Spleen (tissue), 11 donors: ENCODE data around the gene GRAMD1C. TPM values are rescaled to one million over a fixed set of nuclear protein-coding genes. Genes with fewer than 3 reads are reported as not detected.
A peak's percentile ranks its signal among the peaks of the same experiment; 100 is the strongest.

Experiments
- DNase-seq: peaks from one replicate; pipeline ENCODE4 v3.0.0-alpha.2; 2020
- H3K27ac ChIP-seq, 8 donors: fragments of 200-600 bp; sonication (generic) in 7 of 8; 1 replicate in 4 of 8; 2 replicates in 4 of 8; pipeline versions ENCODE4 v1.5.0 to v1.8.0; 2016 to 2021; ENCODE audit warnings: inconsistent platforms in 4 of 8, mild to moderate bottlenecking in 4 of 8, moderate library complexity in 1 of 8
- H3K27me3 ChIP-seq, 7 donors: fragments of 200-600 bp; sonication (generic) in 6 of 7; replicated peaks in 1 of 7; 1 replicate in 4 of 7; 2 replicates in 3 of 7; pipeline versions ENCODE4 v1.5.0 to v1.8.0; 2016 to 2021; ENCODE audit warnings: inconsistent platforms in 3 of 7, mild to moderate bottlenecking in 1 of 7
- H3K36me3 ChIP-seq, 6 donors: fragments of 200-600 bp; sonication (generic) in 5 of 6; 1 replicate in 4 of 6; 2 replicates in 2 of 6; pipeline versions ENCODE4 v1.5.0 to v1.8.0; 2016 to 2021; ENCODE audit warnings: inconsistent platforms in 2 of 6
- H3K4me1 ChIP-seq, 6 donors: fragments of 200-600 bp; sonication (generic) in 5 of 6; 1 replicate in 3 of 6; 2 replicates in 3 of 6; pipeline versions ENCODE4 v1.5.0 to v1.8.0; 2016 to 2021; ENCODE audit warnings: inconsistent platforms in 3 of 6
- H3K4me3 ChIP-seq, 8 donors: fragments of 200-600 bp; sonication (generic) in 7 of 8; 1 replicate in 4 of 8; 2 replicates in 4 of 8; pipeline versions ENCODE4 v1.5.0 to v1.8.0; 2016 to 2021; ENCODE audit warnings: inconsistent platforms in 4 of 8, mild to moderate bottlenecking in 4 of 8, moderate library complexity in 2 of 8
- H3K9me3 ChIP-seq, 8 donors: fragments of 200-600 bp; sonication (generic) in 7 of 8; 1 replicate in 4 of 8; 2 replicates in 4 of 8; pipeline versions ENCODE4 v1.5.0 to v1.8.0; 2016 to 2021; ENCODE audit warnings: inconsistent platforms in 4 of 8
- POLR2A ChIP-seq, 3 donors: fragments of 450-650 bp; IDR thresholded peaks; one replicate each; pipeline ENCODE4 v1.5.1; 2017; ENCODE audit warnings: antibody characterized with exemption in 3 of 3, mild to moderate bottlenecking in 1 of 3
- POLR2AphosphoS5 ChIP-seq, 3 donors: sonication (generic); formaldehyde crosslinking; IDR thresholded peaks; one replicate each; pipeline ENCODE4 v1.5.1; 2017; ENCODE audit warnings: antibody characterized with exemption in 3 of 3
- WGBS, 5 donors: extraction: QIAGEN DNeasy Blood & Tissue Kit in 3 of 5; methylation state at CpG; one replicate each; pipeline versions ENCODE4 v1.1.5 to v1.1.7; 2013 to 2018; 5-methylcytosine and 5-hydroxymethylcytosine counted together
- intact Hi-C: fragments of 100-400 bp; cut with DNase I; formaldehyde crosslinking; loops from one replicate; pipeline ENCODE4 v1.15.0; 2023; ENCODE audit warnings: low total_unique reads
- polyA plus RNA-seq, 3 donors: library from polyadenylated mRNA; stranded (reverse); fragments of 200-250 nt; gene quantifications; one replicate each; pipeline ENCODE4 v1.2.1, GENCODE V29; 2013
- total RNA-seq, 7 donors: library from RNA; depleted of rRNA in 3 of 7; stranded (reverse); fragments of >200 nt in 3 of 7; fragmentation: NEBNext Ultra II Directional in 4 of 7; extraction: Animal tissue kit (Norgen Biotek cat#: 25700) in 4 of 7; gene quantifications; one replicate each; pipeline versions ENCODE4 v1.1.0 to v1.2.1, GENCODE V29; 2016 to 2021
- TF ChIP-seq, protein P1 (sequence below), 11 experiments: fragments of 200-600 bp in 7 of 11; fragments of 450-650 bp in 4 of 11; sonication (generic) in 4 of 11; IDR thresholded peaks in 8 of 11; conservative IDR thresholded peaks in 3 of 11; 1 replicate in 7 of 11; 2 replicates in 4 of 11; pipeline versions ENCODE4 v1.4.0 to v1.8.0; 2016 to 2021; ENCODE audit warnings: antibody characterized with exemption in 11 of 11, inconsistent platforms in 4 of 11, mild to moderate bottlenecking in 1 of 11
- donor health status: healthy with polysubstance abuse.
- donor health status: DM: no; HTN: no; CAD: no; lungs with moderate emphysema.
- donor health status: DM: no; HTN: no; CAD: no.
- donor health status: Bipolar disorder and iron deficiency.
- donor health status: healthy.
- donor health status: DM: no; HTN: no; CAD: no.
- donor health status: DM: yes; HTN: yes; CAD: no.

GRAMD1C gene
- total and polyA plus RNA-seq, 10 donors, result 2.6 to 14.2 (median 4.4) TPM

- H3K36me3 ChIP-seq, result no peaks in the 10 kb centered on the region
- no peaks in the 10 kb centered on the region for H3K9me3 ChIP-seq
- intact Hi-C loops, result no loop called here
- no peak overlapping the region for H3K4me3 ChIP-seq
- 90 to 97% (median 95%) methylated on average over 4 of the region's 4 CpGs for WGBS, 5 donors
- no peak for TF ChIP-seq POLR2AphosphoS5 (IDR thresholded peaks at IDR 0.05)
- TF ChIP-seq, protein P1, sequence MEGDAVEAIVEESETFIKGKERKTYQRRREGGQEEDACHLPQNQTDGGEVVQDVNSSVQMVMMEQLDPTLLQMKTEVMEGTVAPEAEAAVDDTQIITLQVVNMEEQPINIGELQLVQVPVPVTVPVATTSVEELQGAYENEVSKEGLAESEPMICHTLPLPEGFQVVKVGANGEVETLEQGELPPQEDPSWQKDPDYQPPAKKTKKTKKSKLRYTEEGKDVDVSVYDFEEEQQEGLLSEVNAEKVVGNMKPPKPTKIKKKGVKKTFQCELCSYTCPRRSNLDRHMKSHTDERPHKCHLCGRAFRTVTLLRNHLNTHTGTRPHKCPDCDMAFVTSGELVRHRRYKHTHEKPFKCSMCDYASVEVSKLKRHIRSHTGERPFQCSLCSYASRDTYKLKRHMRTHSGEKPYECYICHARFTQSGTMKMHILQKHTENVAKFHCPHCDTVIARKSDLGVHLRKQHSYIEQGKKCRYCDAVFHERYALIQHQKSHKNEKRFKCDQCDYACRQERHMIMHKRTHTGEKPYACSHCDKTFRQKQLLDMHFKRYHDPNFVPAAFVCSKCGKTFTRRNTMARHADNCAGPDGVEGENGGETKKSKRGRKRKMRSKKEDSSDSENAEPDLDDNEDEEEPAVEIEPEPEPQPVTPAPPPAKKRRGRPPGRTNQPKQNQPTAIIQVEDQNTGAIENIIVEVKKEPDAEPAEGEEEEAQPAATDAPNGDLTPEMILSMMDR (IDR thresholded peaks at IDR 0.05 in 8 of 11, conservative IDR thresholded peaks at IDR 0.05 in 3 of 11), result no peak
- no peak for TF ChIP-seq POLR2A (IDR thresholded peaks at IDR 0.05)
- H3K4me1 ChIP-seq, result peaks cover 0 to 10% (median 5%) of the 10 kb centered on the region in 6 donors
- H3K27me3 ChIP-seq, result no peaks in the 10 kb centered on the region
- no peak for DNase-seq
- no peak overlapping the region for H3K27ac ChIP-seq
Measured at GRCh38 chr3:113894927-113895326, 56.3 kb downstream of the GRAMD1C start.

GRCh38 chr3:113895964-113896363 lies 57.4 kb downstream of the GRAMD1C start:
- WGBS, 5 donors, result 95 to 98% (median 96%) methylated on average over 3 of the region's 3 CpGs
- H3K27me3 ChIP-seq, result no peaks in the 10 kb centered on the region
- H3K9me3 ChIP-seq, result no peaks in the 10 kb centered on the region

GRCh38 chr3:113896930-113897329 lies 58.3 kb downstream of the GRAMD1C start:
- Histone ChIP-seq H3K27me3 (no peaks in the 10 kb centered on the region), H3K9me3 (no peaks in the 10 kb centered on the region), H3K27ac (no peak overlapping the region), H3K4me1 (peaks cover 0 to 10% (median 5%) of the 10 kb centered on the region in 6 donors), H3K4me3 (peak overlapping the region in 2 of 8 donors; percentile 10 to 34), H3K36me3 (no peaks in the 10 kb centered on the region)
- 78 to 89% (median 84%) methylated on average over 3 of the region's 3 CpGs for WGBS, 5 donors
- intact Hi-C loops, result no loop called here
- TF ChIP-seq POLR2AphosphoS5 (IDR thresholded peaks at IDR 0.05), result no peak
- TF ChIP-seq, protein P1 (IDR thresholded peaks at IDR 0.05 in 8 of 11, conservative IDR thresholded peaks at IDR 0.05 in 3 of 11), result no peak
- no peak for TF ChIP-seq POLR2A (IDR thresholded peaks at IDR 0.05)
- DNase-seq, result no peak

More at GRCh38 chr3:113895964-113896363, 57.4 kb downstream of the GRAMD1C start:
- TF ChIP-seq POLR2AphosphoS5 (IDR thresholded peaks at IDR 0.05) (no peak), POLR2A (IDR thresholded peaks at IDR 0.05) (no peak)
- TF ChIP-seq, protein P1 (IDR thresholded peaks at IDR 0.05 in 8 of 11, conservative IDR thresholded peaks at IDR 0.05 in 3 of 11), result no peak
- DNase-seq, result no peak
- Histone ChIP-seq H3K27ac (no peak overlapping the region), H3K4me3 (no peak overlapping the region), H3K4me1 (peaks cover 0 to 10% (median 5%) of the 10 kb centered on the region in 6 donors), H3K36me3 (no peaks in the 10 kb centered on the region)
- intact Hi-C loops, result no loop called here

DNA sequence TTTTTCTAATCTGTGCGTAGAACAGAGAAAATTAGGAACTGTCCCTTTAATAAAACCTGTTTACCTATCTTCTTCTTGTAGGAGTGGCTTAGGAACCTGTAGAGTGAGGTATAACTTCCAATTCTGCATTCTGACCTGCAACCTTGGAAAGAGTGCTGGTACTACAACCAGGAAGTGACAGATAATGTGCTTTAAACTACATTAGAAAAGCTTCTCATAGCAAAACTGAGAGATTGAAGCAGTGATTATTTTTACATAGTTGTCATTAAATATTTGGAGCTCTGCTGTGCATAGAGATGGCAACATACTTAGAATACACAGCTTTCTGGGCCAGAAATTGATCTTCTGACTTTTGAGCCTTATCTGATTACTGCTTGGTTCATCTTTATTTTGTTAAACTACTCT lies 58.8 kb downstream of the GRAMD1C start:
- no peaks in the 10 kb centered on the region for H3K9me3 ChIP-seq
- H3K4me1 ChIP-seq, result peaks cover 0 to 10% (median 5%) of the 10 kb centered on the region in 6 donors
- intact Hi-C loops, result no loop called here
- TF ChIP-seq POLR2AphosphoS5 (IDR thresholded peaks at IDR 0.05), result no peak
- TF ChIP-seq POLR2A (IDR thresholded peaks at IDR 0.05), result no peak
- TF ChIP-seq, protein P1 (IDR thresholded peaks at IDR 0.05 in 8 of 11, conservative IDR thresholded peaks at IDR 0.05 in 3 of 11), result no peak
- DNase-seq, result no peak
- WGBS, 5 donors, result 50 to 85% (median 54%) methylated on average over 1 of the region's 1 CpG
- no peak overlapping the region for H3K27ac ChIP-seq
- no peaks in the 10 kb centered on the region for H3K36me3 ChIP-seq
- no peaks in the 10 kb centered on the region for H3K27me3 ChIP-seq
- H3K4me3 ChIP-seq, result peak overlapping the region in 2 of 8 donors; percentile 10 to 34
